ENCODE results near the gene ROR1. TPM values are rescaled to one million over a fixed set of nuclear protein-coding genes. Genes with fewer than 3 reads are reported as not detected.

ROR1 gene
- total RNA-seq, 1 donor from 2014 or later, result not detected

DNA sequence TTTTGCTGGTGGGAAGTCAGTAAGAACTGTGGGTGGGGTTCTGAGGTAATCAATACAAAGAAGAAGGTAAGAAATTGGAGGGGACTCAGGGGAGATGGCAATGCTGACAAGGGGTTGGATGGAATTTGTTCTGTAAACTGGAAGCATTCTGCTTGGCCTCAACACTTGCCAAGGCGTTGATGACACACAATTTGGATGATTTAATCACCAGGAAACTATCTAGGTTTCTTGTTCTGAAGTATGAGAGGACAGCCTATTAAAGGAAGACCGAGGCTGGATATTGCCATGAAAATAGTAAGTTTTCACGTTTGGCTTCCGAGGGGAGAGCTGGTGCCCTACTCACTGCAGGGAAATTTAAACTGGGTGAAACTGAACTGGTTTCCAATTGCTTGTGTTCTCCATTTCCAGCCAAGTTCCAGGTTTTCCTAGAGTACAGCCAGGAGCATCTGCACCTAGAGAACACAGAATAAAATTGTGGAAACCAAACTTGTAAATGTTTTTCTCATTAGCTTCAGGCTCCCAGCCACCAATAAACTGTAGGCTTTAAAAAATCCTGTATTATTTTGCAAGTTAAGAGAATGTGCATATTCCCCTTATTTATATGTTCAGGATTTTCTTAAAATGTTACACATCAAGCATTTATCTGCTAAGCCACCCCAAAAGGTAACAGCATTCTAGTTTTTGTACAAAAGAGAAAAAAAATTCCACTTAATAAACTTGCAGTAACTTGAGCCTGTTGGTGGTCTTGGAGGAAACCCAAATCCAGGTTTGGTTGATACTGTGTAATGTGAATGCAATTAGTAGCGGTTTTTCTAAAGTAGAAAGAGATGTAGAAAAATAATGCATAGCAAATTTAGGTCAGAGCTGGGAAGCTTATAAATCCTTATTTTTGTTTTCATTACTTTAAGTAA is 53.8 kb downstream of the ROR1 start:
- H3K4me3 Mint-ChIP-seq, result no peak overlapping the region
- H3K27me3 Mint-ChIP-seq, result peaks cover 7% of the 10 kb centered on the region
- no peak overlapping the region for H3K27ac Mint-ChIP-seq
- DNase-seq, result no peak
- H3K36me3 Mint-ChIP-seq (ENCODE audit: low read depth), result no peaks in the 10 kb centered on the region
- intact Hi-C loops (cut with micrococcal nuclease), result no loop called here
- no peaks in the 10 kb centered on the region for H3K4me1 Mint-ChIP-seq
- peaks cover 3% of the 10 kb centered on the region for H3K9me3 Mint-ChIP-seq

DNA sequence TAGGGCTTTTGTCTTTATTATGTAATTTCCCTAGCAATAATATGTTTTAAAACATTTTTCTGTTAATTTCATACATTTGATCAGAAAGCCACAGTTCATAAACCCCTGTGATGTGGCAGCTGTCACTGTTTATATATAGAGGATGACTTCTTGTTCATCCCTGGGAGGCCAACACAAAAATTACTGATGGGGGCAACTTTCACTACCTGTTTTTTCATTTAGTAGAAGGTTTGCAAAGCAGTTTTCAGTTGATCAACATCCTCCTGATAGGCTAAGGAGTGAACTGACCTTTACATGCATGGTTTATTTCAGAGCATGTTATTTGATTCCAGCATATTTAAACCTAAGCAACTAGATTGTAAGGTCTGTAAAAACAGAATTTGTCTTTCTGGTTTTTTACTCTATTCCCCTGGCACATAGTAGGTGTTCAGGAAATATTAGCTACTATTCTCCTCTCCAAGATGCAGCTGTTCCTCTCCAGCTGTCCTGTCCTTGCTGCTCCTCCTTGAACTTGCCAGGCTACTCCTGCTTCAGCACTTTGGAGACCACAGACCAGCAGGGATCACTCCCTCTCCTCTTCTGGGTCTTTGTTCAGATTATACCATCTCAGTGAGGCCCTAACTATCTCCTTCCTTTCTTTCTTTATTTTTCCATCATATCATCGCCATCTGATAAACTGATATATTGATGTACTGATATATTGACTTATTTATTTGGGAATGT is 54.7 kb downstream of the ROR1 start:
- H3K27ac Mint-ChIP-seq, result no peak overlapping the region

GRCh38 chr1:63829349-63830327 is 55.8 kb downstream of the ROR1 start:
- DNase-seq, result no peak
- Mint-ChIP-seq H3K9me3 (peaks cover 3% of the 10 kb centered on the region), H3K36me3 (ENCODE audit: low read depth) (no peaks in the 10 kb centered on the region), H3K27ac (no peak overlapping the region), H3K4me3 (no peak overlapping the region), H3K27me3 (peaks cover 6% of the 10 kb centered on the region), H3K4me1 (no peaks in the 10 kb centered on the region)
- intact Hi-C loops (cut with micrococcal nuclease), result no loop called here

More for the DNA sequence above, 54.7 kb downstream of the ROR1 start:
- Mint-ChIP-seq H3K4me3 (no peak overlapping the region), H3K9me3 (peaks cover 3% of the 10 kb centered on the region), H3K27me3 (peaks cover 6% of the 10 kb centered on the region), H3K36me3 (ENCODE audit: low read depth) (no peaks in the 10 kb centered on the region), H3K4me1 (no peaks in the 10 kb centered on the region)
- DNase-seq, result no peak
- intact Hi-C loops (cut with micrococcal nuclease), result no loop called here

GRCh38 chr1:63831409-63831808 is 57.6 kb downstream of the ROR1 start:
- no peak for DNase-seq
- peaks cover 7% of the 10 kb centered on the region for H3K27me3 Mint-ChIP-seq
- no peaks in the 10 kb centered on the region for H3K9me3 Mint-ChIP-seq
- H3K4me3 Mint-ChIP-seq, result no peak overlapping the region
- no peaks in the 10 kb centered on the region for H3K4me1 Mint-ChIP-seq
- no peak overlapping the region for H3K27ac Mint-ChIP-seq
- intact Hi-C loops (cut with micrococcal nuclease), result no loop called here
- no peaks in the 10 kb centered on the region for H3K36me3 Mint-ChIP-seq (ENCODE audit: low read depth)

- intact Hi-C loops (cut with micrococcal nuclease), result no loop called here
- Mint-ChIP-seq H3K9me3 (no peaks in the 10 kb centered on the region), H3K4me3 (no peak overlapping the region), H3K27me3 (peaks cover 8% of the 10 kb centered on the region), H3K36me3 (ENCODE audit: low read depth) (no peaks in the 10 kb centered on the region), H3K4me1 (no peaks in the 10 kb centered on the region), H3K27ac (no peak overlapping the region)
- no peak for DNase-seq
Observed at GRCh38 chr1:63833363-63834119, 59.7 kb downstream of the ROR1 start.

- intact Hi-C loops (cut with micrococcal nuclease), result no loop called here
- Mint-ChIP-seq H3K27ac (no peak overlapping the region), H3K4me3 (no peak overlapping the region), H3K9me3 (no peaks in the 10 kb centered on the region), H3K4me1 (no peaks in the 10 kb centered on the region), H3K27me3 (peaks cover 4% of the 10 kb centered on the region), H3K36me3 (ENCODE audit: low read depth) (no peaks in the 10 kb centered on the region)
- no peak for DNase-seq
Observed at GRCh38 chr1:63835128-63835527, 61.3 kb downstream of the ROR1 start.

- DNase-seq, result no peak
- Mint-ChIP-seq H3K9me3 (no peaks in the 10 kb centered on the region), H3K36me3 (ENCODE audit: low read depth) (no peaks in the 10 kb centered on the region), H3K27me3 (peaks cover 4% of the 10 kb centered on the region), H3K27ac (no peak overlapping the region), H3K4me1 (no peaks in the 10 kb centered on the region), H3K4me3 (no peak overlapping the region)
- intact Hi-C loops (cut with micrococcal nuclease), result no loop called here
Observed at GRCh38 chr1:63836374-63836773, 62.6 kb downstream of the ROR1 start.

DNA sequence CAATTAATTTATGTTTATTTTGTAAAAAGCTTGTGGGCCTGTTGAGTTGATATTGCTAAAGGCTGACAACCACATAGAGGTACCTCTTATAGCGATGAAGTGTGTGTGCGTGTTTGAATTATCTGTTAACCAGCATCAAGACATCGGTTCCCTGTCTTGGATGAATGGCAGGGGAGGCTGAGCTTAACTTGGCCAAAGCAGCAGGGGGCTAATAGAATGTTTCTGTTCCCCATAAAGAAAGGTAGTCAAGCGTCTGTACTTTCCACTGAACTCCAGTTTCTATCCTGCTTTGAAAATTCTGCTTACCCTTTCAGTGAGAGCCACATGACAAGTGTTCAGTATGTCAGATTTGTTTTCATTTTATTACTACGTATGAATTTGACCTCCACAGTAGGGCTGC is 63.0 kb downstream of the ROR1 start:
- DNase-seq, result no peak
- no peak overlapping the region for H3K27ac Mint-ChIP-seq
- H3K9me3 Mint-ChIP-seq, result no peaks in the 10 kb centered on the region

DNA sequence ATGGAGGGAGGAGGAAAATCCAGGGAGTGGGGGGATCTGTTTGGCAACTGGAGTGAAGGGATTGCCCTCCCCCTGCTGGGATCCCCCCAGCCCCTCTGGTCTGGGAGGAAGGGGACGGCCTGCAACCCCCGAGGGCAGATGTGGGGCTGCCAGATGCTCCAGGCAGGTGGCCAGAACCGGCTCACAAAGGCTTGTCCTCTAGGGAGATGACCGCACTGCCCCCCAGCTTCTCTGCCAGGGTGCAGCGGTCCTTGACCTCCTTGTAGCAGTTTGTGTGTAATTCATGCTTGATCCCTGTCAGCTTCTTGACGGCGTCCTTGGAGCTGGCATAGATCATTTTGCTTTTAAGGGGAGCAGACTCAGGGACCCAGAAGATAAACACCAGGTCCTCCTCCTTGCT is 69.2 kb downstream of the ROR1 start:
- H3K27me3 Mint-ChIP-seq, result peaks cover 3% of the 10 kb centered on the region
- DNase-seq, result no peak
- intact Hi-C loops (cut with micrococcal nuclease), result no loop called here
- no peak overlapping the region for H3K27ac Mint-ChIP-seq
- H3K36me3 Mint-ChIP-seq (ENCODE audit: low read depth), result no peaks in the 10 kb centered on the region
- H3K9me3 Mint-ChIP-seq, result no peaks in the 10 kb centered on the region
- H3K4me3 Mint-ChIP-seq, result no peak overlapping the region
- H3K4me1 Mint-ChIP-seq, result no peaks in the 10 kb centered on the region

More for the DNA sequence above, 63.0 kb downstream of the ROR1 start:
- H3K4me1 Mint-ChIP-seq, result no peaks in the 10 kb centered on the region
- H3K27me3 Mint-ChIP-seq, result peaks cover 4% of the 10 kb centered on the region
- no peaks in the 10 kb centered on the region for H3K36me3 Mint-ChIP-seq (ENCODE audit: low read depth)
- no peak overlapping the region for H3K4me3 Mint-ChIP-seq
- intact Hi-C loops (cut with micrococcal nuclease), result no loop called here

GRCh38 chr1:63843884-63844283 is 70.1 kb downstream of the ROR1 start:
- H3K9me3 Mint-ChIP-seq, result no peaks in the 10 kb centered on the region
- no peak overlapping the region for H3K27ac Mint-ChIP-seq
- intact Hi-C loops (cut with micrococcal nuclease), result no loop called here
- no peak for DNase-seq
- H3K4me1 Mint-ChIP-seq, result no peaks in the 10 kb centered on the region
- H3K36me3 Mint-ChIP-seq (ENCODE audit: low read depth), result no peaks in the 10 kb centered on the region
- H3K4me3 Mint-ChIP-seq, result no peak overlapping the region
- peaks cover 3% of the 10 kb centered on the region for H3K27me3 Mint-ChIP-seq

DNA sequence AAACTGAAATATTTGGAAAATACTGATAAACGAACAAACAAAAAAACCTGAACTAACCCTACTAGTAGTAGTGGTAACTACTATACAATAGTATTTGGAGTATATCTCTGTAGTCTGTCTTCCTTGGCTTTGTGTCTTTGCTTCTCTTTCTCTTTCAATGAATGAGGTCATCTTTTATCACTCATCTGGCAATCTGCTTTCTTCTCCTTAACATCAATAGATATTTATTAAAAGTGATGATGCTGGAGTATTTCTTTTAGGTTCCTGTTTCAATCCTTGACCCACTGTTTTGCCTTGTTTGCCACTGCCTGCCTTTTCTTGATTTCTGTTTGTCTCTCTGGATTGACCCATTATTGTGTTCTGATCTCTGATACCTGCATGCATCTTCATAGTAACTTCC is 71.5 kb downstream of the ROR1 start:
- Mint-ChIP-seq H3K4me3 (no peak overlapping the region), H3K36me3 (ENCODE audit: low read depth) (no peaks in the 10 kb centered on the region), H3K9me3 (no peaks in the 10 kb centered on the region), H3K27ac (no peak overlapping the region), H3K4me1 (no peaks in the 10 kb centered on the region), H3K27me3 (peaks cover 3% of the 10 kb centered on the region)
- DNase-seq, result no peak
- intact Hi-C loops (cut with micrococcal nuclease), result no loop called here

DNA sequence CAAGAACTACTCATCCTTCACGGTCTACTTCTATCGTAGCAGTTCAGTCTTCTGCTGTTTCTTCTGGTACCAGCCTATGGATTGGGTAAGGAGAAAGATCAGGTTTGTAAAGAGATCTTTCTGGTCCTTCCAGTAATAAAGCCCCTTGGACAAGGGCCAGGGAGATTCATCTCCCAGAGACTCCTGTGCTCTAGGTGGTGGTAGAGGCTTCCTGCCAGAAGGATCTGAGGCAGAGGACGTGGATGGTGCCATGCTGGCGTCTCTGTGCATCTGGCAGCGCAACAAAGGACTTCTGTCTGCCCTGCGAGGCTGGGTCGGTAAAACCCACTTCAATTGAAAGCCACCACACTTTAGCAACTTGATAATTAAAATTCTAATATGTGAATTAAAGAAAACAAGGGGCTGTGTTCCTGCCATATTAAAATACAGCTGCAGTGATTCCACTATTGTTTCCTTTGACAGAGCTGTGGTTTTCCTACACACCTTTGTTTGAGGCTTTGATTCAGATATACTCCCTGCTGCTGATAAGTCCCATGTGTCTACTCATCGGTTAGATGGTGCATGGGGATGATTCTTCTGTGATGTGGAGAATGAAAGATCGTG is 73.6 kb downstream of the ROR1 start:
- Mint-ChIP-seq H3K27ac (no peak overlapping the region), H3K9me3 (no peaks in the 10 kb centered on the region), H3K4me3 (no peak overlapping the region), H3K36me3 (ENCODE audit: low read depth) (no peaks in the 10 kb centered on the region), H3K27me3 (peaks cover 6% of the 10 kb centered on the region), H3K4me1 (no peaks in the 10 kb centered on the region)
- intact Hi-C loops (cut with micrococcal nuclease), result no loop called here
- DNase-seq, result no peak

DNA sequence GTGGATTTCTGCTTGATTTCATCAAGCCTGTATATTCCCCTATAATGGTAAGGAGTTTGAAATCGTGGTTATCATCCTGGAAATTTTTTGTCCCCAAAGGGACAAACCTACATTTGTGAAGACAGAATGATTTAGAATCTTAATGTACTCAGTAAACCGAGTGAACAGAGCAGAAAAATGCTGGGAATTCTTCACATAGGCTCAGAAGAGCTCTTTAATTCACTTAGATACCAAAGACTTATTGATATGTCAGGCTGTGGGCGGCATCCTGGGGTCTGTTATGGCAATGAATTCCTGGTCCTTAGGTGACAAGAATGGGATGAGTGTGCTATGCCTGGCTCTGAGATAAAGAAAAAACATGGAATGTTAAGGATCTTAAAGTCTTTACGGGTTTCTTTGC is 74.9 kb downstream of the ROR1 start:
- H3K9me3 Mint-ChIP-seq, result no peaks in the 10 kb centered on the region
- no peak overlapping the region for H3K27ac Mint-ChIP-seq
- peaks cover 6% of the 10 kb centered on the region for H3K27me3 Mint-ChIP-seq
- DNase-seq, result no peak
- no peaks in the 10 kb centered on the region for H3K4me1 Mint-ChIP-seq
- no peak overlapping the region for H3K4me3 Mint-ChIP-seq
- intact Hi-C loops (cut with micrococcal nuclease), result no loop called here
- no peaks in the 10 kb centered on the region for H3K36me3 Mint-ChIP-seq (ENCODE audit: low read depth)
